Activated CD8-positive, alpha-beta memory T cell treated with anti-CD3 and anti-CD28 coated beads, Interleukin-2, amount 50 U/mL, for 1 hour (primary cell): ENCODE measurements around the gene RHOF.
"Not testable (repeated sequence)": the region's sequence is repeated elsewhere in the genome, so short reads cannot be mapped to it uniquely, and the experiment has no call there.

Source experiments
- DNase-seq: peaks from one replicate; pipeline ENCODE4 v3.0.0-alpha.2; 2020; ENCODE audit errors: extremely low read depth

The RHOF gene

DNA sequence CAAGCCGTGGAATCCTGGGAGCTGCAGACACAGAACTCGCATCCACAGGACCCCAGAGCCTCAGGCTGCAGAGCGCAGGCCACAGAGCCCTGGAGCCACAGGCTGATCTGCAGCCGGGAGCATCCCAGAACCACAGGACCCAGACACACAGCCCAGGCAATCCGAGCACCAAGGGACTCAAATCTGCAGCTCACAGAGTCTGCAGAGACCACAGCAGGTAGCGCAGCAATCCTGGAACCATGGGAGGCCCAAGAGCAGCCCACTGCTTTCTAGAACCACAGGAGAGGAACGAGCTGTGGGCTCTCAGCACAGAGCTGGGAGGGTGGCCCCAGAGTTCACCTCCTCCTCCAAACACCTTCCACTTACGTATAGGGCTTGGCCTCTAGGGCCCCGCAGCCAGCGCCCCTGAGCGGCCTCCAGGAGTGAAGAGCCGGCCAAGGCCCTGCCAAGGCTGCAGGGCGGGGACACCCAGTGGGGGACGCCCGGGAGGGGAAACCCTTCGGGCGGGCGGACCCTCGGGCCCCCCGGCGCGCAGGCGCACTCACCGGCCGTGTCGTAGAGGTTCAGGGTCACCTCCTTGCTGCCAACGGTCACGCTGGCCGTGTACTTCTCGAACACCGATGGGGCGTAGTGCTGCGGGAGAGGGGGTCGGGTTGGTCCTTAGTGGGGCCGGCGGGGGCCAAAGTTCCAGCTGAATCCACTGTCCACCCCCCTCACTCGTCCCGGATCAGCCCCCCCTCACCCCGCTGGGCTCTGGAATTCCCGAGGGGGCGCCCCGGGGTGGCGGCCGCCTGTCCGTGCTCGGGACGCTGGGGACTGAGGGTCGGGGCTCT lies 665 bp downstream of the RHOF start:
- no peak for DNase-seq

DNA sequence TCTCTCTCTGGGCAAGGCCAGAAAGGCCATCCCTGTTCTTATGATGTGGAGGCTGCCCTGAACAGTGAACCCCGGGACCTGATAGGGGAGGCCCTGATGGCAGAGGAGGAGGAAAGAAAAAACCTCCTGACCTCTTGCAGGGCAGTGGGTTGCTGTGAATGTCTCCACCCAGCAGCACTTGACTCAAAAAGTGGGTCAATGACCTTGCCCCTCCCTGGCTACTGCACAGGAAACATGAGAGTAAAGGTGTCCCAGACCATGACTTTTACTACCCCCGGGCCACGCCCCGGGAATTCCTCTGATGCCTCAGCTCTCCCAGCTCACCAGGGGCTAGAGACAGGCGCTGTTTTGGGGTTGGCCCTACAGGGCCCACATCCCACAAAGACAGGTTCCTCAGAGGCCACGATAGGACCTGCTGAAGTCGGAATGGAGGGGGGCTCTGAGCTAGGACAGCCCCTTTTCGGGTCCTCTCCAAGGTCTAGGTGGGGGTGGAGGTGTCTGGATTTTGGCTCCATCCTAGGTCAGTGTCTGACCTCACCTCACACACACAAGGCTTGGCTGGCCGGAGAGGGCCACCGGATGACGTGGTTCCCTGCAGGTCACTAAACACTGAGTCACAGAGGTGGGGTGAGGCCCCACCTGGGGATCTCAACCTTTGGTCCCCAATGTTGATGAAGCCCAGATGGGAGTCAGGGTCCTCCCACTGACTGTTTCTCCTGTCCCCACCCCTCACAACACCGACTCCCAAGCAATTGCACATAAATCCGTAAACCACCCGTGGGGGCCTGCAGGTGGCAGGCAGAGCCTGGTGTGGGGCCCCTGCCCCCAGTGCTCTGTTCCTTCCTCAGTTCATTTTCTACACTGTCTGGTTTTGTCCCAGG lies 1.6 kb downstream of the RHOF start:
- no peak for DNase-seq

DNA sequence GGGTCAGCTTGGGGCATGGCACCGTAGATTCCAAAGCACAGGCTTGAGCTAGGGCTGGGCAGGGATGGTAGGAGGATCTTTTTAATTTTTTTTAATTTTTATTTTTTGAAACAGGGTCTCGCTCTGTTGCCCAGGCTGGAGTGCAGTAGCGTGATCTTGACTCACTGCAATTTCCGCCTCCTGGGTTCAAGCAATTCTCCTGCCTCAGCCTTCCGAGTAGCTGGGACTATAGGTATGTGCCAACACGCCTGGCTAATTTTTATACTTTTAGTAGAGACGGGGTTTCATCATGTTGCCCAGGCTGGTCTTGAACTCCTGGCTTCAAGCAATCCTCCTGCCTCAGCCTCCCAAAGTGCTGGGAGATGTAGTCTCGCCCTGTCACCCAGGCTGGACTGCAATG lies 2.7 kb downstream of the RHOF start:
- not testable (repeated sequence) for DNase-seq

DNA sequence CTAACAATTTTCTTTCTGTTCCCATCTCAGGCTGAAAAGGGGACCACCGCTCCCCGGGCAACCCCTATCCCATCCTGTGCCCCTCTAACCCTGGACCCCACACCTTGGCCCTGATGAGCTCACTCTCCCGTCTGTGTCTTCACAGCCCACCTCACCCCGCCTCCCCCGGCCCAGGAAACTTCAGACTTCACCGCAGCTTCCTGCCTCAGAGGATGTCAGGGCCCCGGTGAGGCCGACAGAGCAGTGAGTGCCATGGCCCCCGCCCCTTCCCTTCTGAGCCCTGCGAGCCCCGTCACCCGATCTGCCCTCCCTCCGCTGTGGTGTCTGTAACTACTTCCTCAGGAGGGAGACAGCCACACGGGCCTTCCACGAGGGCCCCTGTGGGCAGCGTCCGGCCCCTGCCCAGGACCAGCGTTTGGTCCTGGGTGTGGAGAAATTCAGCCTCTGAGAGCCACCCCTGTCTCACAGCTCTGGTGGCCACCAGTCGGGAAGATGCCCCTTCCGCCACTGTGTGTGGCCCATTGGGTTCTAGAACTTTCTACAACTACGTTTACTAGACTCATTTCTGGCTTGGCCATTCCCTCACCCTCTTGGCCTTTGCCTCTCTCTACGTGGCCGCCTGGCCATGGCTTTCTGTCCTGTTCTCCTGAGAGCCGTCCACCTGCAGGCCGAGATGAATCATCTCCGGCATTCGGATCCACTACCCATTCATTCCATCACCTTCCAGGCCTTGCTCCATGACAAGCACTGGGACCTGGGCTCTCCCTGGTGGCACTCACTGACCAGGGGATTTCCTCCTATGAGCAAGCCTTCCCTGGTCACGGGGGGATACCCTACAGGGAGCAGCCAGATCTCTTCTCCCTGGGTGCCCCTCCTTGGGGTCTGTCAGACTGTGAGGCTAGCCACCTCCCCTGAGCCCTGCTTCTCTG lies 3.4 kb downstream of the RHOF start:
- peak; percentile 89 for DNase-seq

DNA sequence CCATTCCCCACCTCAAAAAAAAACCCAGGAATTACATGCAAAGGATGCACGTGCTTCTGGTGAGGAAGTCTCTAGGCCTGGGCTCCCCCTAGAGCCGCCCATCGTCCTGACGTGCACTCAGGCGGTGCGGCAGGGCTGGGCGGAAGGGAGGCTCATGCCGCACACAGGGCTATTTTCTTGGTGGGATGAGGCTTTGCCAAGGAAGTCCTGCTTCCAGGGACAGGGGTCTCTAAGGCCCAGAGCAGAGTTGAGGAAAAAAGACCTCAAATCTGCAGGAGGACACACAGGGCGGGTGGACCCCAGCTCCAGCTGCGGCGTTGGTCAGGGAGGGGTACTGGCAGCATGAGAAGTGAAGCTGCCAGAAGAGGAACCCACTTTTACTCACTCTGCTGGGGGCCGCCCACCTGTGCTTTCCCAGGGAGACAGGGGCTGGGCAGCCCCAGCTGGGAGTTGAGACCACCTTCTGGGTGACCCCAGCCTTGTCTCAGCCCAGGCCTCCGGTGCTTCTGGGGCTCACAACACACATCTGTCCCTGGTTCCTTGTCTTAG lies 4.2 kb downstream of the RHOF start:
- no peak for DNase-seq

DNA sequence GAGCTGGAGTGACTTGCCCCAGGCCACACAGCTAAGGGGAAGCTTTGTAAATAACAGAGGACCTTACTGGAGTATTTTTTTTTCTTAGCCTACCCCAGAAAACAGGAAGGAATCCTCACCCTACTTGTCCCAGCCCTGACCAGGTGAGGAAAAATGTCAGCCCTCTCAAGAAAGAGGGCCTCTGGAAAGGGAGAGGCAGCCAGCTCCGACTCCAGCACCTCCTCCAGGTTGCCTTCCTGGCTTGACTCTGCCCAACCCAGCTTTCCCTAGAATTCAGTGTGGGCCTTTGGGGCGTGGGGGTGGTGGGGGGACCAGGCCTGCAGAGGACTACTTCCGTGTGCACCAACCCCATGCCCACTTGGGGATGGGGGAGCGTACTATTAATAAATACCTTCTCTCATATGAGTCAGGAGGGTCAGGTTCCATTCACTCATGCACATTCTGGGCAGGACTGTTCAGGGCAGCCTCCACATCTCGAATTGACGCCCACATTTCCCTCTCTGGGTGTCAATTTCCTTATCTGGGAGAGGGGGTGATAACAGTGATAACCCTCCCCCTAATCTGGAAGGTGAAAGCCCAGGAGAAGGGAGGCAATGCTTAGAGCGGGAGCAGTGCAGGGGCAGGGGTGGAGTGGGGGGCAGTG lies 5.2 kb downstream of the RHOF start:
- DNase-seq, result no peak

DNA sequence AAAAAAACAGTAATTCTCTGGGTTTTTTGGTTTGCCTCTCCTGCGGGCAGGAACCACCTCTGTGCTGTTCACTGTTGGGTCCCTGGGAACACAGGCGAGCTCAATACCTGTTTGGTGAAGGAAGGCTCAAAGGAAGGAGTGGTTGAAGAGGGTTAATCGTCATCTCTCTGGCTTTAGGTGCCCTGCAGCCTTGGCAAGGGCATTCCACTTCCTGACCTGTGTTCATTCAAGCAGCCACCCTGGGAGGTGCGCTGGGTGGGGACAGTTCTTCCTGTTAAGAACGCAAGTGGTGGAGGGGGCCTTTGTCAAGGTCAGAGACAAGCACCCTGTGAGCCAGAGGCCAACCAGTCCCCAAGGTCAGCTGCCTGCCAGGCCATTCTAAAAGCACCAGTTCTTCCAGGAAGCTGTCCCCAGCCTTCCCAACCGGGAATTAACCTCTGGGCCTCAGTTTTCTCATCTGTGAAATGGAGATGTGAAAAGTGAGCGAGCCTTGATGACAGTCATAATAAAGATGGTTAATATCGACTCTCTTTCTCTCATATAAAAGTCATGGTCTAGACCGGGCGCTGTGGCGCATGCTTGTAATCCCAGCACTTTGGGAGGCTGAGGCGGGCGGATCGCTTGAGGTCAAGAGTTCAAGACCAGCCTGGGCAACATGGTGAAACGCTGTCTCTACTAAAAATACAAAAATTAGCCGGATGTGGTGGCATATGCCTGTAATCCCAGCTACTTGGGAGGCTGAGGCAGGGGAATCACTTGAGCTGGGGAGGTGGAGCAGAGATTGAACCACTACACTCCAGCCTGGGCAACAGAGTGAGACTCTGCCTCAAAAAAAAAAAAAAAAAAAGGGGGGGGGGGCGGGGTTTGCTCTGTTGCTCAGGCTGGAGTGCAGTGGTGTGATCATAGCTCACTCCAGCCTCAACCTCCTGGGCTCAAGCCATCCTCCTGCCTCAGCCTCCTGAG lies 6.1 kb downstream of the RHOF start:
- DNase-seq, result no peak

DNA sequence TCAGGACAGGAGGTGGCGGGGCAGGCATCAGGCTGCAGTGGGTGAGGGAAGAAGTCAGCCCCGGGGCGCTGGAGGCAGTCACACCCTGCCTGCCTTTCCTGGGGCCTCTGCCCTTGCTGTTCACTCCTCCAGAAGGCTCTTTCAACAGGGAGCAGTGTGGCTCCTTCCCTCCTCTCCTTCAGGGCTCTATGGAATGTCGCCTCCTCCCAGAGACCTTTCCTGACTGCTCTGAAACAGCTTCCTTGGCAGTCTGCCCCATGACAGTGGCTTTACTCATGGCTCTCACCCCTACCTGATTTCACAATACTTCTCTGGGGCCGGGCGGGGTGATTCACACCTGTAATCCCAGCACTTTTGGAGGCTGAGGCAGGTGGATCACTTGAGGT lies 7.1 kb downstream of the RHOF start:
- DNase-seq, result no peak

DNA sequence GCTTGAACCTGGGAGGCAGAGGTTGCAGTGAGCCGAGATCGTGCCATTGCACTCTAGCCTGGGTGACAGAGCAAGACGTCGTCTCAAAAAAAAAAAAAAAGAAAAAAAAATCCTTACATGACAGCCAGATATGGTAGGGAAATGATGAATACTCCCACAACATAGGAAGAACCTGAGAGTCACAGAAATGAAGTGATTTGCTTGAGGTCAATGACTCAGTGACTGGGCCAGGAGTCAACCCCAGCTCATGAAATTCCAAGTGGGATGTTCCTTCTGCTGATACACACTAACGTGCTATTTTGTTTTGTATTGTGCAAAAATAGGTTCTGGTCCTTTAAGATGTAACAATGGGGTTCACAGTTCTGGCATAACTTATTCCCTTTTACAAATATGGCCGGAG lies 9.0 kb downstream of the RHOF start:
- no peak for DNase-seq

DNA sequence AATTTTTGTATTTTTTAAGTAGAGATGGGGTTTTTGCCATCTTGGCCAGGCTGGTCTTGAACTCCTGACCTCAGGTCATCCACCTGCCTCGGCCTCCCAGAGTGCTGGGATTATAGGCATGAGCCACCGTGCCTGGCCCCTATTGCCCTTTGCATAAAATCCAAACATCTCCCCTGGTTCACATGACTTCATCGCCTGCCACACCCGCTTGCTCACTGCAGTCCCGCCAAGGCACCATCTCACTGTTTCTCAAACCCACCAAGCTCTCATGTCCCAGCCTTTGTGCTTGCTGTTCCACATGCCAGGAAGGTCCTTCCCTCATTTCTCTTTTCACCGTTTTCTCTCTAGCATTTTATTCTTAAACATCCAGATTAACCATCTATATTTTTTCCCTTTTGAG lies 9.7 kb downstream of the RHOF start:
- DNase-seq, result no peak

DNA sequence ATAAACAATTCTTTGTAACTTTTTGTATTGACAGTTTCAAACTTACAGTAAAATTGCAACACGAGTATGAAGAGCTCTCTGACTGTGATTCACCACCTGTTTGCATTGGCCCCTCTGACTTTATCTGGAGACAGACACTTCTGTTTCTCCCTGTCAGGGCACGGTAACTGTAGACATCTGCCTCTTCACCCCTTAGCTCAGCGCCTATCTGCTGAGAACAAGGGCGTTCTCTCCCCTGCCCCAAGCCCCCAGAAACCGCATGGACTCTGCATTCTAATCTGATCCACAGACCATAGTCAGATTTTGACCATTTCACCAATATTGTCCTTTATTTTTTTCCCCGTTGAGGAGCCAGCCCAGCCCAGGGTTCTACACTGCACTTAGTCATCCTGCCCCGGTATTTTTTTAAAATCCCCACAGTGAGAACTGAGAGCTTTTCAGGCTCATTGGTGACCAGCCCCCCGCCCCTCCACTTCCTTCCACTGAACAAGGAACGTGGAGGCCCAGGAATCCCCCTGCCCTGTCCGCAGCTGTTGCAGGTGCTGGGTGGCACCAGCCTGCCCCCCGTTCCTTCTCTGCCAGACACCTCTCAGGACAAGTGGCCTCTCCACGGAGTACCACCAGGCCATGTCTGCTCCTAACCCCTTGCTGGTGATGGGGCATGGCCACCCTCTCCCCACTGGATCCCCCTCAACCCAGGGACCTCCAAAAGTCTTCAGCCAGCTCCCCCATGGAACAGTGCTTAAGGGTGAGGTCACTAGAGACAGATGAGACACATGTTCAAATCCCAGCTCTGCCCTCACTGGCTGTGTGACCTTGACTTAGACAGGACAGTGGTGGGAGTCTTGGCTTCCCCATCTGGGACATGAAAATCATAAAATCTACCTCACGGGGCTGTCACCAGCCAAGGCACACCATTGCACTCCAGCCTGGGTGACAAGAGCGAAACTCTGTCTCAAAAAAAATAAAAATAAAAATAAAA lies 11.2 kb downstream of the RHOF start:
- DNase-seq, result no peak

DNA sequence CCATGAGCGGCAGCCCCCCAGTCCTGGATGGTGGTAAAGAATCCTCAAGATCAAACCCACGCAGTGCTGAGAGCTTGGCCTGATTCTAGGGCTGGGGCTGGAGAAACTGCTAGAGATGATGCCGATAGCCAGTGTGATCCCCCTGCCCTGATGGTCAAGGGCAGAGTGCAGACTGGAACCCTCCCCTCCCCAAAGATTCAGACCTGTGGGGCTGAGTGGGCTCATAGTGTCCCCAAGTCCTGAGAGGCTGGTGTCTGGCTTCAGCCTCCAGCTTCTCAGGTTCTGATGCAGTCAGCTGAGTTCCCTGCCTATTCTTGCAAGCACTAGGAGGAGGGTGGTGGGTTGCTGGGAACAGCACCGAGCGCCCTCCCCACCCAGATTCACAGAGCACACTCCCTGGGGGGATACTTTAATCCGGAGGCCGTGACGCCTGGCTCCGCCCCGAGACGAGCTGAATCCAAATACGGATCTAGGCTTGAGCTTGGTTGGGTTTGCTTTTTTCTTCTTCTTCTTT lies 11.9 kb downstream of the RHOF start:
- no peak for DNase-seq

DNA sequence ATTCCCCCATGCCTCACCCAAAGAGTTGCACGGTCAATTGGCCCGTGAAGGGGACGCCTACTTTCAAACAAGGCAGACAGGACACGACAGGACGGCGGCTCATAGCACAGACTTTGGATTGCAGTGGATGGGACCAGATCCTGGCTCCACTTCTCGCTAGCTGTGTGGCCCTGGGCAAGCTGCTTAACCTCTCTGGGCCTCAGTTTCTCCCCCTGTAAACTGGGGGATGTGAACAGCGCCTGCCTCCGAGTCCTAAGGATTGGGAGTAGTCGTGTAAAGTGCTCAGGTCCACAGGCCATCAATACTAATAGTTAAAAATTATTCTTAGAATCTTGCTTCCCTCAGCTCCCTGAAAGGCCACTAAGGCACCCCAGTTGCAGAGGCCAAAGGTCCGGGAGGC lies 13.1 kb downstream of the RHOF start:
- DNase-seq, result no peak

DNA sequence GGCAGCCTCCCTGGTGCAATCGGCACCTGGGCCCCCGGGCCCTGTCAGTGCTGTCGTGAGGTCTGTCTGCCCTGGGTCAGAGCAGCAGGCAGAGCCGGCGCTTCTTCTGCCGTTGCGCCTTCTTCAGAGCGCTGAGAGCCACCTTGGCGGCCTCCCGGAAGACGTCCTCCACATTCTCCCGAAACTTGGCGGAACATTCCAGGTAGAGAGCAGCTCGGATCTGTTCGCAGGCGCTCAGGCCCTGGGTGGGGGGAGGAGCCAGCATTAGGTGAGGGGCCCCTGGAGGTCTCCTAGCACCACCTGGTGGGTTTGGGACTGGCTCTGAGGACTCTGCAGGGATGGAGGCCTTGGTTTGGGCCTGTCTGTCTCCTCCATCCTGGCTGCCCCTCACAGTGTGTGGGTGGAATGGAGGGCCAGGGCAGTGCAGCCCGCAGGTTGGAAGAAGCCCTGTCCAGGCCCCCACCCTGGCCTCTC lies 14.0 kb downstream of the RHOF start:
- no peak for DNase-seq

DNA sequence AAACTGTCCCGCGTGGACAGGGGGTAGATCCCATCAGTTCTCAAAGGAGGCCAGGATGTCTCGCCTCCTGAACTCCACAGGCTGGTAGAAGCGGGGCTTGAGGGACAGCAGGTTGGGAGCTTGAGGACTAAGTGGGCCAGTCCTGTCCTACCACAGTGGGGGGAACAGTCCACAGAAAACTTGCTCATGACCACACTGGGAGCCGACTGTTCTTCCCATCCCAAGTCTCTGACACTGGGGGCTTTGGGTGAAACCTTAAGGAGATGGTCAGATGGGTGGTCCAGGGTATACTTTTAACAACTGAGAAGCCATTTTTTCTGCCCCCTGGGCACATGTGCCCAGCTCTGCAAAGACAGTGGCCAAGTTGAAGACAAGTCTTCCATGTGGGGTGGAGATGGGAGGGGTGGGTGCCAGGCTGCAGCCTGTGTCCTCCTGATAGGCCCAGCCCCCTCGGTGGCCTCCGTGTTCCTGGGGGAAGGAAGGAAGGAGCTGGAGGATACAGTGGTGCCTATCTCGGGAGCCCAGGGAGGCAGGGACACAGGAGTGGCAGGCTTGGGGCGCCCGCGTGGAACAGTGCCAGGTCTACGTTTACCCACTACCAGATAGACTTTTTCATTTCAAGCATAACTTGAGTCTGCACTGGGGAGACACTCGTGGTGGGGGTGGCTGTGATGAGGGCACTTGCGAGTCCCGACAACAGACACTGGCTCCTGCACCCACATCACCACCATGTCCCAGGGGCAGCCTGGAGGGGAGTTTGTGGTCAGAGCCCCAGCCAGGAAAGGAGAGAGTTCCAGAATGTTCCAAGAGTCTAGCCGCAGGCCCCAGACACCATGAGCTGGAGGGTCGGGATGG lies 14.7 kb downstream of the RHOF start:
- DNase-seq, result no peak

DNA sequence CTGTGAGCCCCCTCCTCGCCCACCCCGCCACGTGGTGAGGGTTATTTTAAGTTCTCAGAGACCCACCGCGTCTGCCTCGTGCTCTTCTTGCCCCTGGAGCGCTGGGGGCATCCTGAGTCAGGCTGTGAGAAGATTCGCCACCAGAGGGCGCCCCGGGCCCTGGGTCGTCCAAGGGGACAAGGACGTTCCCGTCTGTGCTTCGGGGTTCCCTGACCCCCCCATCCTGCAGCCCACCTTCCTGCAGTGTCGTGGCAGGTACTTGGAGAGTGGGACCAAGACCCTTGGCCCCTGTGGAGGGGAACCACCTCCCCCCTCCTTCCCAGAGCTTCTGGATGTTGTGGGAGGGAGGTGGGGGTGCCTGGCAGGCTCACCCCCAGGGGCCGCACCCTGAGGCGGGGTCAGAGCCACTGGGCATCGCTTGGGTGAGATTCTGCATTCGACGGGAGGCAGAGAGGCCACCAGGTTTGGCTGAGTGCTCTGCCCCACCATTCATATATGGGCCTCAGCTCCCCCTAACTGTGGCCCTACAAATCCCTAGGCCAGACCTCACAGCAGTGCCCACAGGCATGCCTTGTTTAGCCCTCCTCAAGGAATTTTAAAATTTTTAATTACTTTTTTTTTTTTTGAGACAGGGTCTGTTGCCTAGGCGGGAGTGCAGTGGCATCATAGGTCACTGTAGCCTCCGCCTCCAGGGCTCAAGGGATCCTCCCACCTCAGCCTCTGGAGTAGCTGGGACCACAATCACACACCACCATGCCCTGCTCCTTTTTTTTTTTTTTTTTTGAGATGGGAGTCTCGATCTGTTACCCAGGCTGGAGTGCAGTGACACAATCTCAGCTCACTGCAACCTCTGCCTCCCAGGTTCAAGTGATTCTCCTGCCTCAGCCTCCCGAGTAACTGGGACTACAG lies 17.0 kb downstream of the RHOF start:
- peak; percentile 78 for DNase-seq
